ENCODE measurements around the gene PTRHD1. TPM values are rescaled to one million over a fixed set of nuclear protein-coding genes. Genes with fewer than 3 reads are reported as not detected.

The PTRHD1 gene
- total and polyA plus RNA-seq, 7 experiments from 2014 or later: 14.3 to 40.8 (median 23.5) TPM

DNA sequence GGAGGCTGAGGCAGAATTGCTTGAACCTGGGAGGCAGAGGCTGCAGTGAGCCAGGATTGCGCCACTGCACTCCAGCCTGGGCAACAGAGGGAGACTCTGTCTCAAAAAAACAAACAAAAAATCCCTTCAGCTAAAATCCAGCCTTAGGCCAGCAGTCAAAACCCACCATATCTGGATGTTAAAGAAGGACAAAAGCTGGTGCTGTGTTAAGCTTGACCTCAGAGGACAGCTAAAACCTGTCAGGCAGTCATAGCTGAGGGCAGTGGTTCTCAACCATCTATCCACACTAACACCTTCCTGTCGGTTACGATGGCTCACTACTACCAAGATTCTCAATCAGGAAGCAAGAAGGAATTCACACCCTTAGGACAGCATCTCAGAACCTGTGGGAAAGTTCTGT is 9.6 kb downstream of the PTRHD1 start:
- Mint-ChIP-seq H3K4me3 (no peak overlapping the region), H3K4me1 (peaks cover 0 to 11% (median 0%) of the 10 kb centered on the region in 7 donors), H3K9me3 (peaks cover 0 to 4% (median 0%) of the 10 kb centered on the region in 11 donors), H3K36me3 (peaks cover 0 to 7% (median 6%) of the 10 kb centered on the region in 5 donors), H3K27ac (no peak overlapping the region), H3K27me3 (peaks cover 3 to 12% (median 9%) of the 10 kb centered on the region in 5 donors)
- intact Hi-C loops (cut with micrococcal nuclease): no loop called here
- Histone ChIP-seq H3K27ac (ENCODE audit: low read depth, low read length) (no peak overlapping the region), H3K36me3 (ENCODE audit: control insufficient read depth in 2 of 3, insufficient read depth in 3 of 3, low read length in 3 of 3) (no peaks in the 10 kb centered on the region), H3K4me3 (ENCODE audit: low read length) (no peak overlapping the region), H3K9me3 (ENCODE audit: control insufficient read depth in 2 of 3, low read length in 3 of 3) (no peaks in the 10 kb centered on the region), H3K4me1 (ENCODE audit: control insufficient read depth in 2 of 2, insufficient read depth in 2 of 2, low read length in 2 of 2) (no peaks in the 10 kb centered on the region), H3K27me3 (ENCODE audit: control insufficient read depth in 2 of 2, insufficient read depth in 2 of 2, low read length in 2 of 2) (no peaks in the 10 kb centered on the region)
- DNase-seq (no peak), ATAC-seq (no peak)
- POLR2A ChIA-PET: interaction anchor here (1.3 kb wide), 1 partner anchor 9 kb away, joined by 6 read pairs; the partner anchor contains the start of genes CENPO and PTRHD1
- CTCF ChIA-PET: interaction anchor here (0.6 kb wide), 1 partner anchor 191 kb away, joined by 3 read pairs; no protein-coding TSS in a partner anchor

DNA sequence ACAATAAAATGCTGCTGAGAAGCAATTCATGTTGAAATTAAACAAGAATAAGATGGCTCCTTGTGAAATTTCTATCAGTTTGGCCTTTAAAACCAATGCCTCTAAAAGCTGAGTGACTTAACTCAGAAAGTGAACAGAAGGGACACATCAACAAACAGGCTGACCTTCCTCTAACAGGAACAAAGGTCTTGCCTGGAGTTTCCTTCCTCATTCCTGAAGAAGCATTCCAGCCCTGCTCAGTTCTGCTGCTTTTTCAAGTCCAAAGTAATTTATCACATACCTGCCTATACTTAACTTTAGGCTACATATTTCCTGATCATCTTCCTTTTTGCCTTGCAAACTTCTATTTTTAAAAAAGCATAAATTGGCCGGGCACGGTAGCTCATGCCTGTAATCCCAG is 14.1 kb downstream of the PTRHD1 start:
- ATAC-seq: no peak
- ChIA-PET POLR2A (interaction anchor here (1.7 kb wide), 1 partner anchor 14 kb away, joined by 7 read pairs; the partner anchor contains the start of genes CENPO and PTRHD1), CTCF (no interaction called here)

GRCh38 chr2:24774373-24774772 is 18.8 kb downstream of the PTRHD1 start:
- Histone ChIP-seq H3K4me3 (ENCODE audit: low read length) (no peak overlapping the region), H3K27ac (ENCODE audit: low read depth, low read length) (no peak overlapping the region), H3K9me3 (ENCODE audit: control insufficient read depth in 2 of 3, low read length in 3 of 3) (no peaks in the 10 kb centered on the region), H3K4me1 (ENCODE audit: control insufficient read depth in 2 of 2, insufficient read depth in 2 of 2, low read length in 2 of 2) (no peaks in the 10 kb centered on the region), H3K36me3 (ENCODE audit: control insufficient read depth in 2 of 3, insufficient read depth in 3 of 3, low read length in 3 of 3) (peaks cover 0 to 8% (median 0%) of the 10 kb centered on the region in 3 experiments), H3K27me3 (ENCODE audit: control insufficient read depth in 2 of 2, insufficient read depth in 2 of 2, low read length in 2 of 2) (no peaks in the 10 kb centered on the region)
- peaks cover 0 to 6% (median 0%) of the 10 kb centered on the region in 5 donors for H3K27me3 Mint-ChIP-seq
- peaks cover 0 to 3% (median 0%) of the 10 kb centered on the region in 7 donors for H3K4me1 Mint-ChIP-seq
- ChIA-PET POLR2A (no interaction called here), CTCF (interaction anchor here (1.1 to 1.2 kb wide), 2 partner anchors 53 to 691 kb away, joined by 3 read pairs; no protein-coding TSS in a partner anchor)
- no peak overlapping the region for H3K4me3 Mint-ChIP-seq
- no peak for ATAC-seq
- no peak overlapping the region for H3K27ac Mint-ChIP-seq
- peaks cover 0 to 11% (median 7%) of the 10 kb centered on the region in 5 donors for H3K36me3 Mint-ChIP-seq
- intact Hi-C loops (cut with micrococcal nuclease): no loop called here
- DNase-seq: no peak
- no peaks in the 10 kb centered on the region for H3K9me3 Mint-ChIP-seq

More for the DNA sequence above, 14.1 kb downstream of the PTRHD1 start:
- no peak for DNase-seq
- H3K27me3 ChIP-seq (ENCODE audit: control insufficient read depth in 2 of 2, insufficient read depth in 2 of 2, low read length in 2 of 2): no peaks in the 10 kb centered on the region
- no peaks in the 10 kb centered on the region for H3K4me1 Mint-ChIP-seq
- no peak overlapping the region for H3K27ac ChIP-seq (ENCODE audit: low read depth, low read length)
- no peak overlapping the region for H3K27ac Mint-ChIP-seq
- H3K36me3 Mint-ChIP-seq: peaks cover 0 to 7% (median 0%) of the 10 kb centered on the region in 5 donors
- no peaks in the 10 kb centered on the region for H3K36me3 ChIP-seq (ENCODE audit: control insufficient read depth in 2 of 3, insufficient read depth in 3 of 3, low read length in 3 of 3)
- H3K4me3 ChIP-seq (ENCODE audit: low read length): no peak overlapping the region
- no peaks in the 10 kb centered on the region for H3K9me3 ChIP-seq (ENCODE audit: control insufficient read depth in 2 of 3, low read length in 3 of 3)
- peaks cover 6 to 13% (median 11%) of the 10 kb centered on the region in 5 donors for H3K27me3 Mint-ChIP-seq
- no peak overlapping the region for H3K4me3 Mint-ChIP-seq
- H3K9me3 Mint-ChIP-seq: peaks cover 0 to 4% (median 0%) of the 10 kb centered on the region in 11 donors
- intact Hi-C loops (cut with micrococcal nuclease): no loop called here
- H3K4me1 ChIP-seq (ENCODE audit: control insufficient read depth in 2 of 2, insufficient read depth in 2 of 2, low read length in 2 of 2): no peaks in the 10 kb centered on the region

- Mint-ChIP-seq H3K27ac (peak overlapping the region in 2 of 9 donors; percentile 41), H3K4me3 (no peak overlapping the region), H3K36me3 (peaks cover 0 to 28% (median 7%) of the 10 kb centered on the region in 5 donors), H3K27me3 (peaks cover 0 to 3% (median 0%) of the 10 kb centered on the region in 5 donors), H3K4me1 (peaks cover 0 to 3% (median 0%) of the 10 kb centered on the region in 7 donors), H3K9me3 (no peaks in the 10 kb centered on the region)
- H3K36me3 ChIP-seq (ENCODE audit: control insufficient read depth in 2 of 3, insufficient read depth in 3 of 3, low read length in 3 of 3): peaks cover 0 to 17% (median 0%) of the 10 kb centered on the region in 3 experiments
- H3K9me3 ChIP-seq (ENCODE audit: control insufficient read depth in 2 of 3, low read length in 3 of 3): no peaks in the 10 kb centered on the region
- no peaks in the 10 kb centered on the region for H3K4me1 ChIP-seq (ENCODE audit: control insufficient read depth in 2 of 2, insufficient read depth in 2 of 2, low read length in 2 of 2)
- ATAC-seq: no peak
- no peaks in the 10 kb centered on the region for H3K27me3 ChIP-seq (ENCODE audit: control insufficient read depth in 2 of 2, insufficient read depth in 2 of 2, low read length in 2 of 2)
- no peak overlapping the region for H3K4me3 ChIP-seq (ENCODE audit: low read length)
- CTCF ChIA-PET: interaction anchor here (0.6 kb wide), 1 partner anchor 445 kb away, joined by 6 read pairs; no protein-coding TSS in a partner anchor
- DNase-seq: no peak
- POLR2A ChIA-PET: interaction anchor here (0.7 kb wide), 1 partner anchor 20 kb away, joined by 4 read pairs; no protein-coding TSS in a partner anchor
- no peak overlapping the region for H3K27ac ChIP-seq (ENCODE audit: low read depth, low read length)
- intact Hi-C loops (cut with micrococcal nuclease): no loop called here
These were observed 21.2 kb downstream of the PTRHD1 start for GRCh38 chr2:24771764-24772586.

DNA sequence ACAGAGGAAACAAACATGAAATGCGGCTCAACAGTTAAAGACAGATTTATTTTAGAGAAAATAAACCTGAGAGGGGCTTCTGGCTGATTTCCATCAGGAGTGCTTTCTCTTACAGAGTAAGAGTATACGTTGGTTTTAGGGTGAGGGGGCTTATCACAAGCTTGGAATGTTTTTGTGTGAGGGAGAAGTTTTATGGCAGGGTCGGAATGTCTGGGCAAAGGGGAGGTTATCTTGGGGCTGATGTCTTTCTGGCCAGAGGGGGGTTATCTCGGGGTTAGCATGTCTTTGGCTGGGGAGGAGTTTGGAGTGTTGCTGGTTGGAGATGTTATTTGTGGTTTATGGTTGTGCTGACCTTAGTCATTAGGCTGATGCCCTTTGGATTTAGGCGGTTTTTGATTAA is 22.1 kb downstream of the PTRHD1 start:
- H3K4me3 ChIP-seq (ENCODE audit: low read length): no peak overlapping the region
- POLR2A ChIA-PET: no interaction called here
- CTCF ChIA-PET: no interaction called here
- ATAC-seq: no peak
- peaks cover 0 to 24% (median 0%) of the 10 kb centered on the region in 3 experiments for H3K36me3 ChIP-seq (ENCODE audit: control insufficient read depth in 2 of 3, insufficient read depth in 3 of 3, low read length in 3 of 3)
- no peak overlapping the region for H3K27ac ChIP-seq (ENCODE audit: low read depth, low read length)
- no peak for DNase-seq
- intact Hi-C loops (cut with micrococcal nuclease): no loop called here
- Mint-ChIP-seq H3K4me1 (peaks cover 0 to 8% (median 6%) of the 10 kb centered on the region in 7 donors), H3K27me3 (no peaks in the 10 kb centered on the region), H3K36me3 (peaks cover 0 to 35% (median 15%) of the 10 kb centered on the region in 5 donors), H3K27ac (peak overlapping the region in 4 of 9 donors; percentile 6 to 48 (median 28)), H3K4me3 (no peak overlapping the region), H3K9me3 (no peaks in the 10 kb centered on the region)
- no peaks in the 10 kb centered on the region for H3K27me3 ChIP-seq (ENCODE audit: control insufficient read depth in 2 of 2, insufficient read depth in 2 of 2, low read length in 2 of 2)
- H3K9me3 ChIP-seq (ENCODE audit: control insufficient read depth in 2 of 3, low read length in 3 of 3): no peaks in the 10 kb centered on the region
- H3K4me1 ChIP-seq (ENCODE audit: control insufficient read depth in 2 of 2, insufficient read depth in 2 of 2, low read length in 2 of 2): no peaks in the 10 kb centered on the region

DNA sequence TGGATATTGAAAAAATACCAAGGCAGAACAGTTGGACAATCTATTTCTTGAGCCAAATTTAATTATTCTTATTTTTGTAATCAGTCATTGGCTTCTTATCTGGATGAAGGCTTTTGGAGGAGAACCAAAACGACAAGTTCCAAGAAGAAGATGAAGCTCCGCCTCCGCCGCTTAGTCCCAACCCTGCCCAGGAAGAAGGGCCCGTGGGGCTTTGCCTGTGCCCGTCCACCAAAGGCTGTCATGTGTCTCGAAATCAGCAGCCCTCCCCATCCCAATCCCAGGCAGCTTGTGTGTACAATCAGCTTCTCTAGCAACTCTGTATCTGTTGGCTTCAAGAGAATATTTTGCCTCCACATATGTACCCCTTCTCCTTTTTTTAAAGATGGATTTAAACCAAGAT is 24.6 kb downstream of the PTRHD1 start:
- Histone ChIP-seq H3K27me3 (ENCODE audit: control insufficient read depth in 2 of 2, insufficient read depth in 2 of 2, low read length in 2 of 2) (no peaks in the 10 kb centered on the region), H3K36me3 (ENCODE audit: control insufficient read depth in 2 of 3, insufficient read depth in 3 of 3, low read length in 3 of 3) (peaks cover 0 to 36% (median 8%) of the 10 kb centered on the region in 3 experiments), H3K9me3 (ENCODE audit: control insufficient read depth in 2 of 3, low read length in 3 of 3) (no peaks in the 10 kb centered on the region), H3K4me1 (ENCODE audit: control insufficient read depth in 2 of 2, insufficient read depth in 2 of 2, low read length in 2 of 2) (no peaks in the 10 kb centered on the region), H3K27ac (ENCODE audit: low read depth, low read length) (no peak overlapping the region), H3K4me3 (ENCODE audit: low read length) (no peak overlapping the region)
- no peaks in the 10 kb centered on the region for H3K9me3 Mint-ChIP-seq
- DNase-seq (no peak), ATAC-seq (no peak)
- H3K4me1 Mint-ChIP-seq: peaks cover 0 to 9% (median 6%) of the 10 kb centered on the region in 7 donors
- ChIA-PET POLR2A (no interaction called here), CTCF (interaction anchor here (0.6 kb wide), 1 partner anchor 59 kb away, joined by 3 read pairs; no protein-coding TSS in a partner anchor)
- H3K27ac Mint-ChIP-seq: peak overlapping the region in 1 of 9 donors; percentile 81
- no peaks in the 10 kb centered on the region for H3K27me3 Mint-ChIP-seq
- peaks cover 0 to 49% (median 22%) of the 10 kb centered on the region in 5 donors for H3K36me3 Mint-ChIP-seq
- H3K4me3 Mint-ChIP-seq: no peak overlapping the region
- intact Hi-C loops (cut with micrococcal nuclease): no loop called here

Measured in naive thymus-derived CD4-positive, alpha-beta T cell (primary cell).